Upper lobe of left lung (tissue), 6 donors: ENCODE data around the gene ENKUR. TPM values are rescaled to one million over a fixed set of nuclear protein-coding genes. Genes with fewer than 3 reads are reported as not detected.
"Not testable (repeated sequence)": the region's sequence is repeated elsewhere in the genome, so short reads cannot be mapped to it uniquely, and the experiment has no call there.

Experiments used
- ATAC-seq, 2 donors: fragments of 200-7000 bp; cut with Tn5 transposase; one replicate each; pipeline ENCODE4 v1.9.1; 2022; ENCODE audit warnings: mild to moderate bottlenecking in 2 of 2, moderate library complexity in 2 of 2; ENCODE audit not compliant: low FRiP score in 2 of 2
- DNase-seq, 2 donors: peaks; one replicate each; pipeline ENCODE4 v3.0.0-alpha.2; 2019 to 2020
- H3K27ac ChIP-seq, 4 donors: fragments of 200-600 bp; sonication (generic); one replicate each; pipeline ENCODE4 v1.5.1; 2016 to 2019
- H3K27me3 ChIP-seq, 4 donors: fragments of 200-600 bp; sonication (generic); one replicate each; pipeline ENCODE4 v1.5.1; 2017 to 2019
- H3K36me3 ChIP-seq, 4 donors: fragments of 200-600 bp; sonication (generic); one replicate each; pipeline ENCODE4 v1.5.1; 2016 to 2019
- H3K4me1 ChIP-seq, 4 donors: fragments of 200-600 bp; sonication (generic); one replicate each; pipeline ENCODE4 v1.5.1; 2018 to 2019
- H3K4me3 ChIP-seq, 4 donors: fragments of 200-600 bp; sonication (generic); one replicate each; pipeline ENCODE4 v1.5.1; 2017 to 2019; ENCODE audit warnings: mild to moderate bottlenecking in 2 of 4, moderate library complexity in 1 of 4
- H3K9me3 ChIP-seq, 4 donors: fragments of 200-600 bp; sonication (generic); one replicate each; pipeline ENCODE4 v1.5.1; 2018 to 2019
- EP300 ChIP-seq, 4 donors: sonication (generic); formaldehyde crosslinking; IDR thresholded peaks; one replicate each; pipeline ENCODE4 v1.5.1; 2017; ENCODE audit warnings: antibody characterized with exemption in 4 of 4, control low read depth in 2 of 4
- POLR2A ChIP-seq, 4 donors: fragments of 450-650 bp; IDR thresholded peaks; one replicate each; pipeline ENCODE4 v1.5.1; 2016 to 2017; ENCODE audit warnings: antibody characterized with exemption in 4 of 4, mild to moderate bottlenecking in 2 of 4
- POLR2AphosphoS5 ChIP-seq, 2 donors: sonication (generic); formaldehyde crosslinking; IDR thresholded peaks; one replicate each; pipeline ENCODE4 v1.5.1; 2017; ENCODE audit warnings: antibody characterized with exemption in 2 of 2
- WGBS, 2 donors: methylation state at CpG; one replicate each; pipeline ENCODE4 v1.1.5; 2017 to 2018; 5-methylcytosine and 5-hydroxymethylcytosine counted together
- total RNA-seq, 6 donors: library from RNA; depleted of rRNA in 4 of 6; stranded (reverse); fragments of >200 nt in 4 of 6; gene quantifications; one replicate each; pipeline versions ENCODE4 v1.1.0 to v1.2.1, GENCODE V29; 2016 to 2021
- TF ChIP-seq, protein P1 (sequence below), 6 experiments: fragments of 450-650 bp in 4 of 6; fragments of 200-600 bp in 2 of 6; sonication (generic) in 2 of 6; IDR thresholded peaks; one replicate each; pipeline ENCODE4 v1.5.1; 2016 to 2019; ENCODE audit warnings: antibody characterized with exemption in 6 of 6
- donor health status: DM: no; HTN: no; CAD: no; lungs with moderate emphysema.
- donor health status: DM: no; HTN: yes; CAD: no; lungs with severe emphysema.

The ENKUR gene
- total RNA-seq, 6 donors from 2014 or later = 0.31 to 18.1 (median 4.0) TPM

DNA sequence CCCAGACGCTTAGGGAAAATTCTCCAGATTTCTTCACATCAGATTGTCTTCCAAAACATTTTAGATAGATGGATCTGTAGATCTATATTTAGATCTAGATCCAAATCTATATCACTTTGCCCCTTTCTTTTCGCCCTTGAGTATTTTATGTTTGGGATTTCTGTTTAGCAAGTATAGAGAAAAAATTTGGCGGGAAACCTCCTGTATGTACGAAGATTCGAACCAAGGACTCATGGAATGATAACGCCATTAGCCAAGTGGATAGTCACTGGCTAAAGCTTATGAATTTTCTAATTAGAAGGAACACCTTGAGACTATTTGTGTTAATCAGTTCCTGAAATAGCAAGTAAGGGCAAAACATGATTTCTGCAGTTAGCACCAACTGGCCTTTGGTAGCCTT is 1.7 kb upstream of the ENKUR start:
- ATAC-seq = no peak
- Histone ChIP-seq H3K36me3 (no peaks in the 10 kb centered on the region), H3K4me3 (peak overlapping the region in 2 of 4 donors; percentile 62 to 87), H3K4me1 (peaks cover 10 to 19% (median 17%) of the 10 kb centered on the region in 4 donors), H3K27ac (peak overlapping the region; percentile 81 to 89 (median 88)), H3K9me3 (no peaks in the 10 kb centered on the region), H3K27me3 (no peaks in the 10 kb centered on the region)
- DNase-seq = no peak
- TF ChIP-seq, protein P1, sequence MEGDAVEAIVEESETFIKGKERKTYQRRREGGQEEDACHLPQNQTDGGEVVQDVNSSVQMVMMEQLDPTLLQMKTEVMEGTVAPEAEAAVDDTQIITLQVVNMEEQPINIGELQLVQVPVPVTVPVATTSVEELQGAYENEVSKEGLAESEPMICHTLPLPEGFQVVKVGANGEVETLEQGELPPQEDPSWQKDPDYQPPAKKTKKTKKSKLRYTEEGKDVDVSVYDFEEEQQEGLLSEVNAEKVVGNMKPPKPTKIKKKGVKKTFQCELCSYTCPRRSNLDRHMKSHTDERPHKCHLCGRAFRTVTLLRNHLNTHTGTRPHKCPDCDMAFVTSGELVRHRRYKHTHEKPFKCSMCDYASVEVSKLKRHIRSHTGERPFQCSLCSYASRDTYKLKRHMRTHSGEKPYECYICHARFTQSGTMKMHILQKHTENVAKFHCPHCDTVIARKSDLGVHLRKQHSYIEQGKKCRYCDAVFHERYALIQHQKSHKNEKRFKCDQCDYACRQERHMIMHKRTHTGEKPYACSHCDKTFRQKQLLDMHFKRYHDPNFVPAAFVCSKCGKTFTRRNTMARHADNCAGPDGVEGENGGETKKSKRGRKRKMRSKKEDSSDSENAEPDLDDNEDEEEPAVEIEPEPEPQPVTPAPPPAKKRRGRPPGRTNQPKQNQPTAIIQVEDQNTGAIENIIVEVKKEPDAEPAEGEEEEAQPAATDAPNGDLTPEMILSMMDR (IDR thresholded peaks at IDR 0.05) = no peak
- TF ChIP-seq EP300 (IDR thresholded peaks at IDR 0.05) (no peak), POLR2A (IDR thresholded peaks at IDR 0.05) (no peak), POLR2AphosphoS5 (IDR thresholded peaks at IDR 0.05) (no peak)
- WGBS, 2 donors = 91 to 92% methylated on average over 6 of the region's 6 CpGs

DNA sequence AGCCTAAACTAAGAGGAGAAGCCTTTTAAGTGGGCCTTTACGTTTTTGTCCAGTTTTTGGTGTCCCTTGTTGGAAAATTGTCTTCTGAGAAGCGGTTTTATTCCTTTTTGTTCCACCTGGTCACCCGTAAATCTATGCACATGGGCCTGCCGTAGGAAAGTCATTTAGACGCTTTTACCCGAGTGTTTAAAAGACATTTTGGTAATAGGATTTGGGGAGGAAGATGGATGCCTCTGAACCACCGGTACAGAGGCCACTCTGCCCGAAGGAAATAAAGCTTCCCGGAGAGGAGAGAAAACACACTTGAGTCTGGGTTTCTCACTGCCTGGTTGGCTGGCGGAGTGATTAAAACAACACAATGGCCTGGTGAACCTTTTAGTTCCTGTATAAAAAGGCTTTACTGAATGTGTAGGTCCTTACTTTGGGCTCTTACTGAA is 1.2 kb upstream of the ENKUR start:
- DNase-seq = peak in 1 of 2 donors; percentile 25
- no peaks in the 10 kb centered on the region for H3K27me3 ChIP-seq
- H3K4me3 ChIP-seq = peak overlapping the region; percentile 62 to 87 (median 80)
- WGBS, 2 donors = 4 to 5% methylated on average over 10 of the region's 10 CpGs
- peak overlapping the region; percentile 81 to 89 (median 88) for H3K27ac ChIP-seq
- peaks cover 10 to 19% (median 17%) of the 10 kb centered on the region in 4 donors for H3K4me1 ChIP-seq
- no peak for ATAC-seq
- no peaks in the 10 kb centered on the region for H3K36me3 ChIP-seq
- H3K9me3 ChIP-seq = no peaks in the 10 kb centered on the region
- TF ChIP-seq EP300 (IDR thresholded peaks at IDR 0.05) = no peak
- TF ChIP-seq, protein P1 (IDR thresholded peaks at IDR 0.05) = no peak
- no peak for TF ChIP-seq POLR2AphosphoS5 (IDR thresholded peaks at IDR 0.05)
- TF ChIP-seq POLR2A (IDR thresholded peaks at IDR 0.05) = no peak

DNA sequence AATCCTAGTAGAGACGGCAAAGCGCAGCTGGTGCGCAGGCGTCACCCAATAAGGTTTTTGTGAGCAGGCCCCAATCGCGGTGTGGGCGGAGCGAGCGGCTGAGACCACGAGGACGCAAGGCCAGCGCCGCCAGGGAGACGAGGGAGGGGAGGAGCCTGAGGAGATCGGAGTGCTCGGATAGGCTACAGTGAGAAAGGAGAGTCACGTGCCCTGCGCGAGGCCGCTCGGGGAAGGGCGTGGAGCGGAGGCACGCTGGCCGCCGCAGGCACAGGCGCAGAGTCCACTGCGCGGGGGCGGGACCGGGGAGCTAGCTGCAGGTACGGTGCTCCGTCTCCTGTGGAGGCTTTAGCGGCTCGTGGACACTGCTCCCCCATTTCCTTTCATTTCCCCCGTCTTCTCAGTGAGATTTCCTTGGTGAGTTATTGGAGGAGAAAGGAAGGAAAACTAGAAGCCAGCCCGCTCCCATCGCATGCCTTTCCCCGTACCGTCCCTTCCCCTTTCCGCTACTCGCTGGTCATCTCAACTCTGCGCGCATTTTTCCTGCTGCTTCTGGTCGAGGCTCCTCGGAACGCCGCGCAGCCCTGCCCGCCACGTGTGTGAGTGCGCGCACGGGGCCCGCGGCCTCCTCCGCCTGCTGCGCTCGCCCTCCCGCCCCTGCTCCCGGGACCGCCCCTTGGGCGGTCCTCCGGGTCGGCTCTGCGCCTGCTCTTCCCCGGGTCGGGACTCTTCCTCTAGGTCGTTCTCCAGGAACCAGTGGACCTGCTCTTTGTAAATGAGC is 607 bp upstream of the ENKUR start, which contains the start of gene THNSL1:
THNSL1 (plus strand) TSS at position 237 of the 778 bp plus-strand sequence. CDS start 6,612 bp downstream, outside the sequence.
- ATAC-seq (peak; percentile 100), DNase-seq (peak; percentile 98 to 99)
- Histone ChIP-seq H3K27me3 (no peaks in the 10 kb centered on the region), H3K9me3 (no peaks in the 10 kb centered on the region), H3K4me1 (peaks cover 10 to 19% (median 17%) of the 10 kb centered on the region in 4 donors), H3K36me3 (no peaks in the 10 kb centered on the region), H3K27ac (peak within 1 kb of the TSS; percentile 81 to 89 (median 88)), H3K4me3 (peak within 1 kb of the TSS; percentile 62 to 87 (median 80))
- 0% methylated on average over 44 to 69 of the region's 69 CpGs for WGBS, 2 donors
- TF ChIP-seq POLR2AphosphoS5 (IDR thresholded peaks at IDR 0.05) (peak; percentile 72 to 81), POLR2A (IDR thresholded peaks at IDR 0.05) (peak; percentile 57 to 86 (median 67)), EP300 (IDR thresholded peaks at IDR 0.05) (peak in 1 of 4 donors; percentile 27)
- TF ChIP-seq, protein P1 (IDR thresholded peaks at IDR 0.05) = peak in 1 of 6 experiments; percentile 11

DNA sequence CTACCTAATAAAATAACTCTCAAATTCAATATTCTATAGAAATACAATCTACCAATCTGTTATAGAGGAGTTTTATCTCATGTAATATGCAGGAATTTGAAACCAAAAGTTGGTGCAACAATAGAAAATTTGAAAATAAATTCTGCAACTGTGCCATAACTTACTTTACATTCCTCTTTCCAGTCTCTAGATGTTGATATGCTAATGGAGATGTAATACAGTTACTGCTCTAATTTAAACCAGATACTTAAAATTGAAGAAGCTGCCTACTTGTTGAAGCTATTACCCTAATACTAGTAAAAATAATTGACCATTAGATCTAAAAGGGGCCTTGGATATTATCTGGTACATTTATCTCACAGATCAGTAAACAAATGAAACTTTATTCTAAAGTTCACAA is 1.4 kb downstream of the ENKUR start:
- no peak for ATAC-seq

DNA sequence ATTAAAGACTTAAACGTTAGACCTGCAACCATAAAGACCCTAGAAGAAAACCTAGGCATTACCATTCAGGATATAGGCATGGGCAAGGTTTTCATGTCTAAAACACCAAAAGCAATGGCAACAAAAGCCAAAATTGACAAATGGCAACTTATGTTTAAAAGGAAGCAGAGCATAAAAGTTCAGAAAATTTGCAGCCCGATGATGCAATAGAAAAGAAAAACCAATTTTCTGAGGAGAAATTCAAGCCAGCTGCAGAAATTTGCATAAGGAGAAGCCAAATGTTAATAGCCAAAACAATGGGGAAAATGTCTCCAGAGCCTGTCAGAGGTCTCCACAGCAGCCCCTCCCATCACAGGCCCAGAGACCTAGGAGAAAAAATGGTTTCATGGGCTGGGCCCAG is 4.4 kb downstream of the ENKUR start:
- WGBS, 2 donors = 85 to 92% methylated on average over 2 of the region's 2 CpGs
- not testable (repeated sequence) for ATAC-seq

More for the DNA sequence above, 1.4 kb downstream of the ENKUR start:
- Histone ChIP-seq H3K4me3 (no peak overlapping the region), H3K4me1 (peaks cover 10 to 19% (median 17%) of the 10 kb centered on the region in 4 donors), H3K36me3 (no peaks in the 10 kb centered on the region), H3K27me3 (no peaks in the 10 kb centered on the region), H3K9me3 (no peaks in the 10 kb centered on the region), H3K27ac (no peak overlapping the region)
- DNase-seq = no peak
- TF ChIP-seq, protein P1 (IDR thresholded peaks at IDR 0.05) = no peak
- TF ChIP-seq POLR2AphosphoS5 (IDR thresholded peaks at IDR 0.05) (no peak), EP300 (IDR thresholded peaks at IDR 0.05) (no peak), POLR2A (IDR thresholded peaks at IDR 0.05) (no peak)

More for the DNA sequence above, 4.4 kb downstream of the ENKUR start:
- not testable (repeated sequence) for H3K36me3 ChIP-seq, H3K27ac ChIP-seq, H3K4me1 ChIP-seq, H3K27me3 ChIP-seq, DNase-seq, H3K4me3 ChIP-seq, H3K9me3 ChIP-seq
